Left cardiac atrium (tissue), 4 donors: ENCODE results near the gene CSNK1A1. TPM values are rescaled to one million over a fixed set of nuclear protein-coding genes. Genes with fewer than 3 reads are reported as not detected.
A peak's percentile ranks its signal among the peaks of the same experiment; 100 is the strongest.
"Not testable (repeated sequence)": the region's sequence is repeated elsewhere in the genome, so short reads cannot be mapped to it uniquely, and the experiment has no call there.

Experiments used
- ATAC-seq, 2 donors: fragments of 200-7000 bp; cut with Tn5 transposase; one replicate each; pipeline ENCODE4 v1.9.1; 2020; ENCODE audit warnings: mild to moderate bottlenecking in 2 of 2, moderate library complexity in 2 of 2
- DNase-seq: peaks from one replicate; pipeline ENCODE4 v3.0.0-alpha.2; 2020
- intact Hi-C, 2 donors: fragments of 100-400 bp; cut with DNase I; formaldehyde crosslinking; loops; one replicate each; pipeline versions ENCODE4 v1.14.1 to v1.15.1; 2022 to 2023
- total RNA-seq, 2 donors: library from RNA; stranded (reverse); fragmentation: NEBNext Ultra II Directional; extraction: Animal tissue kit (Norgen Biotek cat#: 25700); gene quantifications; one replicate each; pipeline ENCODE4 v1.2.1, GENCODE V29; 2021
- donor health status: DM: no; HTN: yes; CAD: no.
- donor health status: DM: no; HTN: yes; CAD: no; lungs with severe emphysema.
- donor health status: DM: yes; HTN: yes; CAD: no.
- donor health status: Dilated cardiomyopathy.

Gene CSNK1A1
- total RNA-seq, 2 donors from 2014 or later, result 212 to 342 TPM

DNA sequence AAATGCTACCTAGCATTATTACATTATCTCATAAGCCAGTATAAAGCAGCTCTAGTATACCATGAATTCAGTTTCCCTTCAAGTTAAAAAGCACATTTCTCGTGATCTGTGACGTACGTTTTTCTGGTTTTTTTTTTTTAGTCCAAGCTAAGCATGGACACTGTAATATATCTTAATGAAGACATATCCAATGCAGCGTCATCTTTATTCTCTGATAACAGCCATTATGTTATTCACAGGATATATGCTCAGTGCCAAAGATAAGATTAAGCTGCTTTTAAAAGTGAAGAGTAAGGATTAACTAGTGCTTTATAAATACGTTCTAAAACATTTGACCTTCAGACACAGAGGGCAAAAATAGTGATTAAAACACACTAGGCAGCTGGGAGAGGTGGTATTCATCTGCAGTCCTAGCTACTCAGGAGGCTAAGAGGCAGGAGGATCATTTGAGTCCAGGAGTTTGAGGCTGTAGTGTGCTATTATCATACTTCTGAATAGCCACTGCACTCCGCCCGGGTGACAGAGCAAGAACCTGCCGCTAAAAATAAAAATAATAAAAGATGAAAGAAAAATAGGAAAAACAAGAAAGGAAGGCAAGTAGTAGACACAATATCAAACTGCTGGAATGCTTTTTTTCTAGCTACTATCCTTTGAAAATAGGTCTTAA is 7.7 kb downstream of the CSNK1A1 start:
- intact Hi-C loops, result loop anchor here in 1 of 2 donors (10.0 kb wide), 1 partner anchor 49 kb away; no protein-coding TSS in a partner anchor
- peak in 1 of 2 donors; percentile 38 for ATAC-seq

GRCh38 chr5:149541893-149542292 is 9.3 kb downstream of the CSNK1A1 start:
- intact Hi-C loops, result loop anchor here in 1 of 2 donors (10.0 kb wide), 1 partner anchor 47 kb away; no protein-coding TSS in a partner anchor
- ATAC-seq (no peak), DNase-seq (no peak)

More for the DNA sequence above, 7.7 kb downstream of the CSNK1A1 start:
- no peak for DNase-seq

GRCh38 chr5:149540089-149540488 is 11.2 kb downstream of the CSNK1A1 start:
- ATAC-seq (no peak), DNase-seq (no peak)
- intact Hi-C loops, result loop anchor here in 1 of 2 donors (10.0 kb wide), 1 partner anchor 45 kb away; no protein-coding TSS in a partner anchor

GRCh38 chr5:149537374-149537975 is 13.8 kb downstream of the CSNK1A1 start:
- DNase-seq, result no peak
- ATAC-seq, result no peak
- intact Hi-C loops, result no loop called here

GRCh38 chr5:149535787-149536186 is 15.5 kb downstream of the CSNK1A1 start:
- DNase-seq, ATAC-seq, intact Hi-C loops: not testable (repeated sequence)

DNA sequence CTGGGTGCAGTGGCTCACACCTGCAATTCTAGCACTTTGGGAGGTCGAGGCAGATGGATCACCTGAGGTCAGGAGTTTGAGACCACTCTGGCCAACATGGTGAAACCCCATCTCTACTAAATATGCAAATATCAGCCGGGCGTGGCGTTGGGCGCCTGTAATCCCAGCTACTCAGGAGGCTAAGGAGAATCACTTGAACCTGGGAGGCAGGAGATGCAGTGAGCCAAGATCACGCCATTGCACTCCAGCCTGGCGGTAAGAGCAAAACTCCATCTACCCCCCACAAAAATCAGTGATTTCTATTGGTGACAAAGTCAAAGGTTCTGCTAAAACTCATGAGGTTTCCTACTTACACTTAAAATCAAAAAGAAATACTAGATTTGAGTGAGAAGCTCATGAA is 18.8 kb downstream of the CSNK1A1 start:
- DNase-seq (no peak), ATAC-seq (no peak)
- intact Hi-C loops, result no loop called here

GRCh38 chr5:149529463-149529862 is 21.8 kb downstream of the CSNK1A1 start:
- no peak for ATAC-seq
- DNase-seq, result no peak
- intact Hi-C loops, result no loop called here

DNA sequence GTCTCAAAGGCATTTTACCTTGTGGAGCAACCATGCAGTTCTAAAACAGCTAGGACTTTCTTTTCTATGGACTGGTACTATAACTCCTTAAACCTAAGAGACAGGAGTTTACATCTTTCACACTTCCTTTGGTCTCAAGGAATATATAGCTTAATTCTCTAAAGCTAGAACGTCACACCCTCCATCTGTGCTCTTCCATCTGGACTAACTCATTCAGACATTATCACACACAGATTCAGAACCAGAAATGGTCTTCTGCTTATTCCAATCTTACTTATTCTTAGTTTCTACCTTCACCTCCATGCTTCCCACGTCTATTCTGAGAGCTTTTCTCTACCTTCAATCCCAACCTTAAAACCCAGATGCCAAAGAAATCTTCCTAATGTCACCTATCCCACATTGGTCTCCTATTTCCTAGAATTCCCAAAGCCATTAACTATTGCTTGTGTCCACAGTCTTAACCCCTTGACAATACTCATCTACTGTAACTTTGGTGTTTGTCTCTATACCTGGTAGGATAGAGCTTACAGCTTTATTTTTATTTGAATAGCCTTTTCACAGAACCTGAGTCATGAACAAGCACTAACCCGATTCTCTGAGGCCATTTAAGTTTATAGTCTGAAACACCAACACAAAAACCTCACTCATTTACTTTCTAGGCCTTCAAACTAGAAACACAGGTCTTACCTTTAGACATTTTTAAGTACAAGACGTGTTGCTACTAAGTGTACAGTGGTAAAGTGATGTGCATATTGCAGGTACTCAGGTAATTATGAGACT is 22.8 kb downstream of the CSNK1A1 start:
- DNase-seq, result no peak
- intact Hi-C loops, result no loop called here
- no peak for ATAC-seq

GRCh38 chr5:149526845-149527590 is 24.2 kb downstream of the CSNK1A1 start:
- peak; percentile 29 for DNase-seq
- intact Hi-C loops, result no loop called here

GRCh38 chr5:149521739-149522685 is 29.2 kb downstream of the CSNK1A1 start:
- intact Hi-C loops, result no loop called here
- DNase-seq (no peak), ATAC-seq (no peak)

More at GRCh38 chr5:149526845-149527590, 24.2 kb downstream of the CSNK1A1 start:
- ATAC-seq, result peak; percentile 55

DNA sequence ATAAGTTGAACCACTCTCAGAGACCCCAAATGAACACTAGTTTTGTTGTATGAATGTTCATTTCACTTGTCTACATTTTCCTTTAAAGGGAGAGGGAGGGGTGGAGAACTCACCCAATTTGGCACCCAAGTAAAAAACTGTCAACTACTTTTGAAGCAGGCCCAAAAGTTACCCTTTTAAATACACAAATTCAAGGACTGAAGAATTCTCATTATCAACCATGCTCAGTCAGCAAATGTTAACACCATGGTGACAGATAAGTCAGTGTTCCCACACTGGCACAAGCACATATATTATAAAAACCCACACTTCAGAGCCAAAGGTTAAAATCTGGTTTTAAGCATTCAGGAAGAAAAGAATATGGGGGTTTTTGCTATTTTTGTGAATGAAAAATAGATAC is 31.6 kb downstream of the CSNK1A1 start:
- ATAC-seq (peak in 1 of 2 donors; percentile 58), DNase-seq (no peak)
- intact Hi-C loops, result no loop called here

- ATAC-seq, result no peak
- intact Hi-C loops, result no loop called here
These were observed 32.6 kb downstream of the CSNK1A1 start for GRCh38 chr5:149518620-149519019.

GRCh38 chr5:149517461-149518122 is 33.6 kb downstream of the CSNK1A1 start:
- DNase-seq, result no peak
- intact Hi-C loops, result no loop called here
- ATAC-seq, result peak; percentile 11 to 50

More at GRCh38 chr5:149518620-149519019, 32.6 kb downstream of the CSNK1A1 start:
- DNase-seq, result no peak

DNA sequence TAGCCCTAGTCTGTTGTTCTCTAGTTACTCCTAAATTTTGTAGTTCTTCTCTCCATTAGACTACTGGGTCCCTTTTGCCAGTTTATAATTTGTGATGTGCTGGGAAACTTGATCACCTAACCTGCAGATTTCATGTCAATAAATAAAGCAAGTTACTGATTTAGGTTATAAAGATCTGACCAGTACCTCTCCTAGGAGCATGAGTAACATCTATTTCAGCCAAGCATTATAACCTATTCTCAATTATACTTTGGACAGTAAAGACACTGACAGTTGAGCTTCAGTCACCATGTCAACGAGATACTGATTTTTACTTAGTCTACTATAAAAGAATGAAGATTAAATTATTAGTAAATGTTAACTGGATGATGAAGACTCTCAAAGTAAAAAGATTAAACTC is 36.7 kb downstream of the CSNK1A1 start:
- intact Hi-C loops, result no loop called here
- DNase-seq (no peak), ATAC-seq (no peak)

DNA sequence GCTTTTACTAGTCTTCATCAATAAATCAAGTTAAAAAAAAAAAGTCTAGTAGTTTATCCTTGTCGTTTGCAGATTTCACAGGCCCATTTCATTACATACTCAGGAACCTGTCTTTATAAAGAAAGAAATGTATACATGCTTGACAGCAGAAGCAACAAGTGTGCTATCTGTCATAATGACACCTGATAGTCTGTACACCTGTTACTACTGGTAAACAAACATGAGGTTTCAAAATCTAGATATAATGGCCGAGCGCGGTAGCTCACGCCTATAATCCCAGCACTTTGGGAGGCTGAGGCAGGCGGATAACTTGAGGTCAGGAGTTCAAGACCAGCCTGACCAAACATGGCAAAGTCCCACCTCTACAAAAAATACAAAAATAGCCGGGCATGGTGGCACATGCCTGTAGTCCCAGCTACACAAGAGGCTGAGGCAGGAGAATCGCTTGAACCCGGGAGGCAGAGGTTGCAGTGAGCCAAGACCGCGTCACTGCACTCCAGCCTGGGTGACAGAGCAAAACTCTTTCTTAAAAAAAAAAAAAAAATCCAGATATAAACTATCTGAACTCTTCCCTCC is 37.8 kb downstream of the CSNK1A1 start:
- intact Hi-C loops, DNase-seq: not testable (repeated sequence)
- peak; percentile 25 to 57 for ATAC-seq

DNA sequence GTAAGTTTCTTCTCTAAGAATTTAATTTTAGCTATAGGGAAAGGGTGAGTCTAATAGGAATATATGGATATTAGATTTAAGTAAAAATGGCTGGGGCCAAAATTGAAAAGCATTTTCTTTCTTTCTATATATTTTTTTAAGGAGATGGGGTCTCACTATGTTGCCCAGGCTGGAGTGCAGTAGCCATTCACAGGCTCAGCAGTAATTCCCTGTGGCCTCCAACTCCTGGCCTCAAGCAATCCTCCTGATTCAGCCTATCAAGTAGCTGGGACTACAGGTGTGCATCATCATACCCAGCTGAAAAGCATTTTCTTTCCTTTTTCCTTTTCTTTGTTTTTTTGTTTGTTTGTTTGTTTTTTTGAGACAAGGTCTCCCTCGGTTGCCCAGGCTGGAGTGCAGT is 41.1 kb downstream of the CSNK1A1 start:
- DNase-seq (no peak), ATAC-seq (no peak)
- intact Hi-C loops, result no loop called here

DNA sequence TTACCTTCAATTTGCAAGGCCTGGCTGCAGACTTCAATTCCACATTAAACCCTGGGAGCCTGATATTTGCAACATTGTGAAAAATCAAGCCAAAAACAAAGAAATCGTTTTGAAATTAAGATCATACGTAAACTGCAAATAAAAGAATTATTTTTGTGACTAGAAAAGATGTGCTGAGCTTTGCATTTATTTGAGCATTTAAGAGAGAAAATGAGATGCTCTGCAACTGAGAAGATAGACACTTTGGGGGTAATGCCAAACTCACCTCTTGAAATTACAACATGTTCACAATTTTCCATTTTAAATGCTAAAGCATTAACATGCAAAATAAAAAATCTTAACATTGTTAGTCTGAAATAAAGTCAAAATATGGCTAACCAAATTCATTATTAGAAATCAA is 46.6 kb downstream of the CSNK1A1 start:
- intact Hi-C loops, result loop anchor here in 1 of 2 donors (5.0 kb wide), 1 partner anchor 62 kb away; no protein-coding TSS in a partner anchor
- DNase-seq, result no peak
- no peak for ATAC-seq
